HG03571 (cell line): Measurements from ENCODE around the gene ABTB2.

Experiments
- ATAC-seq: cut with Tn5 transposase; IDR thresholded peaks from one replicate; pipeline ENCODE4 v1.9.1; 2021; ENCODE audit not compliant: unreplicated experiment

The ABTB2 gene

DNA sequence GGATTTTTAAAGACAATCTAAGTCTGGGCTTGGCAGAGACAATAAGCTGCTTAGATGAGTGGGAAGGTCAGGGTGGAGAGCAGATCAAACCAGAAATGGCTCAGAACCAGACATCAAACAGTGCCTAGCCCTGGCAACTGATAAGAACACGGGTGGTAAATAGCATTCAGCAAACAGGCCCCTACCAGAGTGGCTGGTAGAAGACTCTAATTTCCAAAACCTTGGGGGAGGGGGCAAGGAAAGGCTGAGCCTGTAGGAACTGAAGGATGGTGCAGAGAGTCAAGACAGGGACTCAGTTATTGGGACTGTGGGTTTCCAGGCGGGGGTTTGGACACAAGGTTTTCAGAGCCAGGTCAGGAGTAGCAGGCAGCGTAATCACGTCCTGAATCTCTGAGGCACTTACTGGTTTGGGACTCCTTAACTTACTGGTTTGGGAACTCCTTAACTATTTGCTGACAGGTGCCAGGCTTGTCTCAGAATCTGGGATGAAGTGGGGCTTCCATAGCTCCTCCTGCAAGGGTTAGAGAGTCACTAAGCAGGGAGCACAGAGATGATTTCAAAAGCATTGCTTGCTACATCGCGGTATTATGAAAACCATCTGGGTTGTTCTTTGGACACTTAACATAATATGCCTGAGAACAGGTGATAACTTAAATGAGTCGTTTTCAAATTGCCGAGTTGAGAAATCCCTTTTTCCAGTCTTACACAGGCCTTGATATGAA is 5.7 kb upstream of the ABTB2 start:
- no peak for ATAC-seq

DNA sequence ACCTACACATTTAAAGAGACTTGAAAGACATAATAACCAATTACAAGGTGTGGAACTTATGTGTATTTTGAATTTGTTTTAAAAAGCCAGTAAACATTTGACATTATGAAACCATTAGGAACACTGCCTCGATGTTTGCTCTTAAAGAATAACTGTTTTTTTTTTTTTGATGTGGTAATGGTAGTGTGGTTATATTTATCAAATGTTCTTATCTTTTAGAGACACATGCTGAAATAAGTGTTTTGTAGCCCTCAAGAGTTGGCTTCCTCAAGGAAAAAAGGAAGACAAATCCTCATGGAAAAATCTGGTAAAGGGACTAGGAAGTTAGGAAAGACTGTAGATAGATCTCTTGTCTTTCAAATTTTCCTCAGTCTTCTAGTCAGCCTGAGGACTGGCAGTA is 2.2 kb upstream of the ABTB2 start:
- ATAC-seq = no peak

DNA sequence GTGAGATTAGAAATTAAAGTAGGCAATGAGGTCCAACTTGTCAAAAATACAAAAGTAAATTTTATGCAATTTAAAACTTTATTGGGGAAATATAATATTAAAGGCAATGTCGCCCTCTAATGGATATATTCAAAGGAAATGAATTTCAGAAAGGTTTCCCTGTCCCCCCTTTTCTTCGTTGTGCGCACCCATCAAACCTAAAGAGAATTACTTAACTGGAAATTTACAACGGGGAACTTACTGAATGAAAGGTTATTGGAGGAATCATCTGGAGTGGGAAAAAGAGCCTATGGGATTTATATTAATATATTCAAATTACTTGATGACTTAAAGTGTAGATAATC is 1.7 kb upstream of the ABTB2 start:
- no peak for ATAC-seq

DNA sequence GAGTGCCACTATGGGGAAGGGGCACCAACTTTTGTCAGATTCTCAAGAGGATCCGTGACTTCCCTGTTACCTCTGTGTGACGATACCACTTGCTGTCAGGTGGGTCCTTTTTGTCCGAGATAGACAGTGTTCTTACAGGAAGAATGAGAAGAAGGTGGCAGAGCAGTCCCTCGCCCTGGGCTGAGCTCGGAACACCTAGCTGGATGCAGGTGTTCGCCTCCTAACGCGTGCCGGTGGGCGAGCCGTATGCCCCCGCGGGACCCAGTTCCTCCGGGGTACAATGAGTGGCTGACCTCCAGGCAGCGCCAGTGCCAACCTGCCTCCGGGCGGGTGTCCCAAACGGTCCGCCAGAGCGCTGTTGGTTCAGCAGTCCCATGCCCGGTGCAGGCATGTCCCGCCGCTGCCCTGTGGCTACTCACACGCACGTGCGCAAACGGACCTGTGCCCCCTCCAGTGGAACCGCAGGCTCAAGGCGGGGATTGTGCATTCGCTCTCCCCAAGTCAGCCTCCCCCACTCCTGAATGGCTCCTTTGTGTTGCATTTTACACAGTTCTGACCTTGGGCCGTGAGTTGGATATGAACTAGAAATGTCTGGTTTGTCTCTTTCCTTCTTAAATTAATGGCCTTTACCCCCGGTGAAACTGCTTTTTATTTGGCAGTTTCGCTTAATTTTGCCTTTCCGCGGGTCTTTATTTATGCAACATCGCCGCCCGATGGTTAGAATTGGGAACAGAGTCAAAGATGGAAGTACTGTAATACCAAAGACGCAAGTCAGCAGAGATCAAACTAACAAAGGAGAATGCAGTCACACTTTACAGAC is 1.1 kb upstream of the ABTB2 start:
- ATAC-seq = no peak

GRCh38 chr11:34358258-34358727 is 483 bp upstream of the ABTB2 start:
- no peak for ATAC-seq

DNA sequence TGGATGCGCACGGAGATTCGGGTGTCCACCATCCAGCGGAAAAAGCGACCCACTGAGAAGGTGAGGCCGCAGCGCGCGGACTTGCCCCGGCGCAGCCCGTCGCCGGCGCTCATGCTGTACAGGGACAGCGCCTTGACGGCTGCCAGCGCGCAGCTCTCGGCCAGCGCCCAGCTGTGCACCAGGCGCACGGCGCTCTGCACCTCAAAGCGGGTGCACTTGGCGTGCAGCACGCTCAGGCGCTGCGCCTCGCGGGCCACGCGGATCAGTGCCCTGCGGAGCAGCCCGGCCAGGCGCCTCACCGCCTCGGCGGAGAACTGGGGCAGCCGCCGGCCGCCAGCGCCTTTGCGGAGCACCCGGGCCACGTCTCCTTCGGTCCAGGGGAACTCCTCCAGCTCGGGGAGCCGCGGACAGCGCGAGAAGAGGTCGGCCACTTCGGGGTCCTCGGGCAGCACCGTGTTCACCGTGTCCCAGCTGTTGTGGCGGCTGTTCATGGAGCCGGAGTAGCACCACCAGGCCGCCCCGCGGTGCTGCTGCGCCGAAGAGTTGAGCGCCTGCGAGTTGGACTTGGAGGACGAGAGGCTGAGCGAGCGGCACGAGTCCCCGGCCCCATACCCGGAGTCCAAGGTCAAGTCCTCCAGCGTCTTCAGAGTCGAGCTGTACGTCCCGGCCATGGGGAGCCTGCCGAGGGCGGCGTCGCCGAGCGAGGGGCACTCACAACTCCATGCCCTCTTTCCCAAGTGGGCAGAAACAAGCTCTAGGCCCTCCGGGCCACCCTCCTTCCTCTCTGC is 703 bp downstream of the ABTB2 start:
- no peak for ATAC-seq

- no peak for ATAC-seq
These were observed 1.3 kb downstream of the ABTB2 start for GRCh38 chr11:34356576-34356912.

GRCh38 chr11:34356130-34356529 is 1.7 kb downstream of the ABTB2 start:
- ATAC-seq = no peak

DNA sequence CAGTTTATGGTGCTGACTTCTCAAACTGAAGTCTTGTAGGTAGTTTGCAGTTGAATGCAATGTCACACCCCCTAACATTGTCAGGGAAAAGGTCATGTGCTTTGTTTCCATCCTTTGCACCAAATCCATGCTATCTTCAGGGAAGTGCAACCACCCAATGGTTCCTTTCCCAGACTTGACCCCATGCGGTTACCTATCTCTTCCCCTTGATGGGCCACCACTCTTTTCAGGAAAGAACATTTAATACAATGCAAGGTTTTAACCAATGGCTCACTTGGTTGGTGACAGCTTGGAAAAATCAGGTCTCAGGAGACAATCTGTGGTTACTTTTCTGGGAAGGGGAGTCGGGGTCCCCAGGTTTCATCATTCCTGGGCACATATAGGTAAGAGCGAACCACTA is 2.1 kb downstream of the ABTB2 start:
- ATAC-seq = no peak

- no peak for ATAC-seq
These were observed 3.0 kb downstream of the ABTB2 start for GRCh38 chr11:34354782-34355181.

DNA sequence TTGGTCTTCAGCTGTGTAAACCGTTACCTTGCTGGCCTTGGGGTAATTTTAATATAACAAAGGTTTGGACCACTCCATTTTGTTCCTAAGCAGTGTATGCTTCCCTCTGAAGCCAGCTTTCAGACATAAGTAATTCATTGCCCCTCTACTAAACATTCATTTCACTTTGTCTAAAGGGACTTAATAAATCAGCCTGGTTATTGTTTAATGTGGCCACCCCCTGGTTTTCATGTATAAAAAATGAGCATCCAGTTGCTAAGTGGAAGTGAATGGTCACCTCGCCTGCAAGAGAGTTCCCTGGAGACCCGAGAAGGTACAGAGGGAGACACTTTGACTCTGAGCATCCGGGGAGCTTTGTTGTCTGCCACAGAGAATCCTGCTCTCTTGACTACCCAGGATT is 3.9 kb downstream of the ABTB2 start:
- no peak for ATAC-seq

DNA sequence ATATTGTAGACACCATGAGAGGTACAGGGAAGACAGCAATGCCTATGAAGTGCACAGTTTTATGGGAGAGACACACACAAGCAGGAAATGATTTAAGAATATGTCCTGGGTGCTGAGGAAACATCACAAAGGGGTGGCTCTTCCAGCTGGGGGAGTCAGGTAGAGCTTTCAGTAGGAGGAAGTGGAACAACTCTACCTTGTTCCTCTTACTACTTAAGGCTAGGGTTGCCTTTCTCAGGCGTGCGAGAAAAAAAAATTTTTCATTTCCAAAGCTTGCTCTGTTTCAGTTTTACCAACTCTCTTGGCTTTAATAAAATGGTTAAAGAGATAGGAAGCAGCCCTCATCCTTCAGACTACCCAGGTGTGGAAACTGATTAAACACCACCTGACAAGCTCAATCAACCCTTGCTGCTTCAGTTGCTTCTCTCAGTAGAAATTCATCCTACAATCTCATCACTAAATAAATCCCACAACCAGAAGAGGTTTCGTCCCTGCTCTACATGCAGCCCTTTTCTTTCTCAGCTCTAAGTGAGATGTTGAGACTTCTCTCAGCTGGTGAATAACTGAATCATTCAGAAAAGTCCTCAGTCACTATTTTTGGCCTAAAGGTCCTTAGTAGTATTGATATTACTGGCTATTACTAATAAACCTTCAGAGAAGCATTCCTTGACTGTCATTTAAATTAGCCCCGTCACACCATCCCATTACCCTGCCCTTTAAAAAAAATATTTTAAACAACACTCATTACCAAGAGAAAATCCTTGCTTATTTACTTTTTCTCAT is 5.9 kb downstream of the ABTB2 start:
- ATAC-seq = peak; percentile 51

DNA sequence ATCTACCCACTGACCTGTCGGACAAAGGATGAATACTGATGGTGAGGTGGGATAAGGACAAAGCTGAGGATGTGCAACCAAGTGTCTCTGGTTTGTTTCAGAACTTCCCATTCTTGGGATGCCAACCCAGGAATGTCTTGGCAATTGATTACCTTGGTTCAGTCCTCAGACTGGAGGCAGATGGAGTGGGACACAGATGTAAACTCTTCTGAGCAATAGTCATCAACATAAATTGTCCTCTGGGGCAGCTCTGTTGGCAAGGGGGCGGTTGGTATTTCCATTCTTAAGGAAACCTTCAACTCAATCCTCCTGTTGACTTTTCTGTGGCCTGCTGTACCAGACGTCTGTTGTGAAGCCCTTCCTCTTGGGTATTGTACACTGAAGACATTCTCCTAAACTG is 6.8 kb downstream of the ABTB2 start:
- no peak for ATAC-seq

- ATAC-seq = no peak
These were observed 7.9 kb downstream of the ABTB2 start for GRCh38 chr11:34349882-34350281.

DNA sequence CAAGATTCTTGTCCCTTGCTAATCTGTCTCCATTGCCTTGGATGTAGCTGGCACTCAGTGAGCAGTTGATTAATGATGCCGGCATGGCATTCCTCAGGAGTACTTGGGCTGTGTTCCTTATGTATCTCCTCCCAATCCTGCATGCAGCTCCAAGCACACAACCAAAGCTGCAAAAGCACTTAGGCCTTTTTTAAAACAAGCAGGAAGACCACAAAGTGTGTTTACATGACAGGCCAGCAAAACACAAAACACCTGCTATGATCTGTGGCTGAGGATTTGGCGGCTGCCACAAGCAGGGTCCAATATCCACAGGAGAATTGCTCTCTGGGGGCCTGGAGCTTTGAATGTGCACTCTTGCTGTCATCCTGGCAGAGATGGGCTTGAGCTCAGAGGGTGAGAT is 8.9 kb downstream of the ABTB2 start:
- ATAC-seq = no peak

DNA sequence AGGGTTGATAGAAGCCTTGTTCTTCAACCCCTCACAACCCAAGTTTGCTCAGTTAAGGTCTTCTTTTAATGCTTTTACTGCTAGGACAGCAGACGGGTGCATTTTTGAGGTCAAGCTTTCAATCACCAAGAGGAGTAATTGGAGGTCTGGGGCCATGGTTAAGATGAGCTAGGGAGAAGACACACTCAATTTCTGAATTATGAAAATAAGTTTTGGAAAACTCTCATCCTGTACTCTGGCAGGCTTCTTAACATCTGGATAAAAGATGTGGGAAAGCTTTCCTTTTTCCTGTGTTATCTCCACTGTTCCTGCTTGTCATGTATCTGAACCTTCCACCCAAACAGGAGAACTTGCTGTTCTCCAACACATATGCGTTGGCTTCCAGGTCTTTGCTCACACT is 9.7 kb downstream of the ABTB2 start:
- no peak for ATAC-seq

- no peak for ATAC-seq
These were observed 11.3 kb downstream of the ABTB2 start for GRCh38 chr11:34346551-34346950.

GRCh38 chr11:34345991-34346480 is 11.8 kb downstream of the ABTB2 start:
- ATAC-seq = no peak

GRCh38 chr11:34345540-34345876 is 12.3 kb downstream of the ABTB2 start:
- ATAC-seq = no peak

DNA sequence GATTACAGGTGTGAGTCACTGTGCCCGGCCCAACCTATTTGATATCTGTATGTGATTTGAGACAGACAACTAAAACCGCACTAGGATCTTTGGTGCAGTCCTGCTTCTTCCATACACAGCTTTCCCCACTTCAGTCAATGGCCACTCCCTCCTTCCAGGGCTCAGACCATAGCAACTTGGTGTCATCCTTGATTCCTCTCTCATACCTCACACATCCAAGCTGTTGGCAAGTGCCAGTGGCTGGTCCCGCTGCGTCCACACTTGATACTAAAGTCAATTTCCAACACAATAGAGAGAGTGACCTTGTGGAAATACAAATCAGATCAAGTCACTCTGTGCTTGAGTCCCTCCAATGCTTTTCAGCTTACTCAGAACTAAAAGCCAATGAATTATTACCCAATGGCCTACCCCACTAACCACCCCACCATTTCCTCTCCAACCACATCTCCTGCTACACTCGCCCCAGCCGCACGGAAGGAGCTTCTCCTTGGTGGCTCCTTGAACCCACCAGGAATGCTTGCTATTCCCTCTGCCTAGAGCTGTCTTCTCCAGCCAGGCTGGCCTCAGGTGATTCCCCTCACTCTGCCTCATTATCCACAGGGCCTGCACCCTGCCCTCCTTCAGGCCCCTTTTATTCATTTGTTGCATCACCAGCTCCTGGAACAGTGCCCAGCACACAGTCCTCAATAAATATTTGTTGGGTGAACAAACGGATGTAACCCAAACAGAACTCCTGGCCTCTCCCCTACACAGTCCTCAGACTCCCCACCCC is 12.9 kb downstream of the ABTB2 start:
- ATAC-seq = peak; percentile 59
